Panc1 (cell line): ENCODE data around the gene CUX1.

Experiments used
- POLR2AphosphoS5 ChIP-seq: IDR thresholded peaks from 2 replicates; pipeline ENCODE4 v1.6.1; 2012; ENCODE audit warnings: mild to moderate bottlenecking, low read depth, low read length, moderate library complexity
- TF ChIP-seq, protein P1 (sequence below): fragments of 450-650 bp; IDR thresholded peaks from 2 replicates; pipeline ENCODE4 v1.5.1; 2017; ENCODE audit warnings: mild to moderate bottlenecking

- TF ChIP-seq POLR2AphosphoS5, result no peak
- TF ChIP-seq, protein P1, sequence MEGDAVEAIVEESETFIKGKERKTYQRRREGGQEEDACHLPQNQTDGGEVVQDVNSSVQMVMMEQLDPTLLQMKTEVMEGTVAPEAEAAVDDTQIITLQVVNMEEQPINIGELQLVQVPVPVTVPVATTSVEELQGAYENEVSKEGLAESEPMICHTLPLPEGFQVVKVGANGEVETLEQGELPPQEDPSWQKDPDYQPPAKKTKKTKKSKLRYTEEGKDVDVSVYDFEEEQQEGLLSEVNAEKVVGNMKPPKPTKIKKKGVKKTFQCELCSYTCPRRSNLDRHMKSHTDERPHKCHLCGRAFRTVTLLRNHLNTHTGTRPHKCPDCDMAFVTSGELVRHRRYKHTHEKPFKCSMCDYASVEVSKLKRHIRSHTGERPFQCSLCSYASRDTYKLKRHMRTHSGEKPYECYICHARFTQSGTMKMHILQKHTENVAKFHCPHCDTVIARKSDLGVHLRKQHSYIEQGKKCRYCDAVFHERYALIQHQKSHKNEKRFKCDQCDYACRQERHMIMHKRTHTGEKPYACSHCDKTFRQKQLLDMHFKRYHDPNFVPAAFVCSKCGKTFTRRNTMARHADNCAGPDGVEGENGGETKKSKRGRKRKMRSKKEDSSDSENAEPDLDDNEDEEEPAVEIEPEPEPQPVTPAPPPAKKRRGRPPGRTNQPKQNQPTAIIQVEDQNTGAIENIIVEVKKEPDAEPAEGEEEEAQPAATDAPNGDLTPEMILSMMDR, result no peak
Observed at GRCh38 chr7:101943889-101944600, 126.6 kb downstream of the CUX1 start.
